ENCODE results near the gene FSD1L. TPM values are rescaled to one million over a fixed set of nuclear protein-coding genes. Genes with fewer than 3 reads are reported as not detected.
A peak's percentile ranks its signal among the peaks of the same experiment; 100 is the strongest.

FSD1L gene
- polyA plus RNA-seq, 3 donors, result 0.96 to 3.2 (median 1.5) TPM

DNA sequence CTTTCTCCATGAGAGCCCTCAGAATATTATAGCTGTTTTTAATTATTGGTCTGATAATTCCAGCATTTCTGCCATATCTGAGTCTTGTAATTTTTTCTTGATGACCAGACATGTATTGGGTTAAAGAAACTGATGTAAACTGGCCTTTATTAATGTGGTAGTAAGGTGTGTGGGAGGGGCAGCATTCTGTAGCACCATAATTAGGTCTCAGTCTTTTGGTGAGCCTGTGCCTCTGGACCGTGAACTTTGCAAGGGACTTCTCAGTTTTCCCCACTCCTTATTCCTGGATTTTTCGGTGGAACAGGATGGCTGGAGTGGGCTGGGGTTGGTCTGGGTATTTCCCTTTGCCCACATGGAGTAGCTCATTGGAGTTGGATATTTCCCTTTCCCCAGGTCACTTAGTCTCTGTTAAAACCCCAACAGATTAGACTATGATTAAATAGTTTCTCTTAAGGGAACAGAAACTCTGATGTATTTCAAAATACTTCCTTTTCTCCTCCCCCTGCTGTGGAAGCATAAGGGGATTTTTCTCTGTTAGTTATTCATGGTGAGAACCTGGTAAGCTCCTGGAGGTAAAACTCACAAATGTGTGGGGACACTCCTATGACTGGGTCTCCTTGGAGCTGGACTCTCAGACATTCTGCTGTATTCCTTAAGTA is 52.4 kb downstream of the FSD1L start:
- peak overlapping the region in 1 of 2 donors; percentile 79 for H3K4me3 Mint-ChIP-seq
- Histone ChIP-seq H3K9me3 (replicated peaks in 1 of 2; ENCODE audit: control insufficient read depth in 1 of 2, insufficient read depth in 1 of 2, low read length in 2 of 2) (no peaks in the 10 kb centered on the region), H3K36me3 (replicated peaks in 1 of 2; ENCODE audit: control insufficient read depth in 1 of 2, insufficient read depth in 2 of 2, low read length in 2 of 2) (no peaks in the 10 kb centered on the region), H3K4me1 (ENCODE audit: control insufficient read depth in 1 of 2, insufficient read depth in 2 of 2, low read length in 2 of 2) (peaks cover 38 to 47% of the 10 kb centered on the region in 2 donors), H3K27me3 (ENCODE audit: control insufficient read depth in 2 of 2, insufficient read depth in 2 of 2, low read length in 2 of 2) (no peaks in the 10 kb centered on the region), H2AFZ (ENCODE audit: insufficient read depth, low read depth, low read length, poor library complexity, severe bottlenecking) (peak overlapping the region; percentile 32), H4K20me1 (ENCODE audit: insufficient read depth, low read length) (no peaks in the 10 kb centered on the region), H3K4me2 (replicated peaks; ENCODE audit: extremely low read depth, low read length, poor library complexity, severe bottlenecking) (peak overlapping the region; percentile 55), H3K9ac (ENCODE audit: insufficient read depth, low read length, poor library complexity, severe bottlenecking) (no peak overlapping the region), H3K27ac (ENCODE audit: low read depth in 1 of 2, low read length in 2 of 2) (peak overlapping the region; percentile 58 to 85), H3K4me3 (replicated peaks in 1 of 3; ENCODE audit: low read depth in 2 of 3, low read length in 3 of 3) (peak overlapping the region in 1 of 3 experiments; percentile 45), H3K79me2 (ENCODE audit: insufficient read depth, low read length) (no peaks in the 10 kb centered on the region)
- H3K4me1 Mint-ChIP-seq, result peaks cover 54% of the 10 kb centered on the region
- intact Hi-C loops (cut with micrococcal nuclease), result no loop called here
- peak overlapping the region; percentile 87 to 96 (median 93) for H3K27ac Mint-ChIP-seq
- no CpG with 5 or more reads among the region's 2 CpGs for WGBS (ENCODE audit: insufficient coverage)
- peak; percentile 53 to 92 (median 83) for DNase-seq
- peaks cover 0 to 5% (median 2%) of the 10 kb centered on the region in 7 donors for H3K9me3 Mint-ChIP-seq
- peaks cover 0 to 1% (median 0%) of the 10 kb centered on the region in 3 donors for H3K27me3 Mint-ChIP-seq (ENCODE audit: low read depth in 3 of 3)
- TF ChIP-seq, protein P1, sequence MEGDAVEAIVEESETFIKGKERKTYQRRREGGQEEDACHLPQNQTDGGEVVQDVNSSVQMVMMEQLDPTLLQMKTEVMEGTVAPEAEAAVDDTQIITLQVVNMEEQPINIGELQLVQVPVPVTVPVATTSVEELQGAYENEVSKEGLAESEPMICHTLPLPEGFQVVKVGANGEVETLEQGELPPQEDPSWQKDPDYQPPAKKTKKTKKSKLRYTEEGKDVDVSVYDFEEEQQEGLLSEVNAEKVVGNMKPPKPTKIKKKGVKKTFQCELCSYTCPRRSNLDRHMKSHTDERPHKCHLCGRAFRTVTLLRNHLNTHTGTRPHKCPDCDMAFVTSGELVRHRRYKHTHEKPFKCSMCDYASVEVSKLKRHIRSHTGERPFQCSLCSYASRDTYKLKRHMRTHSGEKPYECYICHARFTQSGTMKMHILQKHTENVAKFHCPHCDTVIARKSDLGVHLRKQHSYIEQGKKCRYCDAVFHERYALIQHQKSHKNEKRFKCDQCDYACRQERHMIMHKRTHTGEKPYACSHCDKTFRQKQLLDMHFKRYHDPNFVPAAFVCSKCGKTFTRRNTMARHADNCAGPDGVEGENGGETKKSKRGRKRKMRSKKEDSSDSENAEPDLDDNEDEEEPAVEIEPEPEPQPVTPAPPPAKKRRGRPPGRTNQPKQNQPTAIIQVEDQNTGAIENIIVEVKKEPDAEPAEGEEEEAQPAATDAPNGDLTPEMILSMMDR (IDR thresholded peaks at IDR 0.05), result no peak
- H3K36me3 Mint-ChIP-seq, result peaks cover 2 to 8% of the 10 kb centered on the region in 2 donors

DNA sequence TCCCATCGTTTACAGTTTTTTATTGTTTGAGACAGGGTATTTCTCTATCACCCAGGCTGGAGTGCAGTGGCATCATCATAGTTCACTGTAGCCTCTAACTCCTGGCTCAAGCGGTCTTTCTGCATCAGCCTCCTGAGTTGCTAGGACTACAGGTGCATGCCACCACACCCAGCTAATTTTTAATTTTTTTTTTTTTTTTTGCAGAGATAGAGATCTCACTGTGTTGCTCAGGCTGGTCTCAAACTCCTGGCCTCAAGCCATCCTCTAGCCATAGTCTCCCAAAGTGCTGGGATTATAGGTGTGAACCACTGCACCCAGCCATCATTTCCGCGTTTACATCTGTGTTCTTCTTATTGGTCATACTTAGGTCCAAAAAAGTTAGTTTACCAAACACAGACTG is 53.6 kb downstream of the FSD1L start:
- H3K27ac ChIP-seq (ENCODE audit: low read depth in 1 of 2, low read length in 2 of 2), result no peak overlapping the region
- peaks cover 37 to 45% of the 10 kb centered on the region in 2 donors for H3K4me1 ChIP-seq (ENCODE audit: control insufficient read depth in 1 of 2, insufficient read depth in 2 of 2, low read length in 2 of 2)
- Mint-ChIP-seq H3K27ac (peak overlapping the region in 6 of 7 donors; percentile 0 to 87 (median 19)), H3K4me1 (peaks cover 49% of the 10 kb centered on the region), H3K27me3 (ENCODE audit: low read depth in 3 of 3) (no peaks in the 10 kb centered on the region), H3K36me3 (peaks cover 2 to 8% of the 10 kb centered on the region in 2 donors), H3K9me3 (no peaks in the 10 kb centered on the region), H3K4me3 (no peak overlapping the region)
- H3K9me3 ChIP-seq (replicated peaks in 1 of 2; ENCODE audit: control insufficient read depth in 1 of 2, insufficient read depth in 1 of 2, low read length in 2 of 2), result no peaks in the 10 kb centered on the region
- WGBS (ENCODE audit: insufficient coverage), result 100% methylated on average over 2 of the region's 4 CpGs
- no peaks in the 10 kb centered on the region for H3K79me2 ChIP-seq (ENCODE audit: insufficient read depth, low read length)
- no peaks in the 10 kb centered on the region for H3K27me3 ChIP-seq (ENCODE audit: control insufficient read depth in 2 of 2, insufficient read depth in 2 of 2, low read length in 2 of 2)
- H3K36me3 ChIP-seq (replicated peaks in 1 of 2; ENCODE audit: control insufficient read depth in 1 of 2, insufficient read depth in 2 of 2, low read length in 2 of 2), result no peaks in the 10 kb centered on the region
- intact Hi-C loops (cut with micrococcal nuclease), result no loop called here
- no peak overlapping the region for H2AFZ ChIP-seq (ENCODE audit: insufficient read depth, low read depth, low read length, poor library complexity, severe bottlenecking)
- DNase-seq, result no peak
- H3K9ac ChIP-seq (ENCODE audit: insufficient read depth, low read length, poor library complexity, severe bottlenecking), result no peak overlapping the region
- TF ChIP-seq, protein P1 (IDR thresholded peaks at IDR 0.05), result no peak
- no peak overlapping the region for H3K4me3 ChIP-seq (replicated peaks in 1 of 3; ENCODE audit: low read depth in 2 of 3, low read length in 3 of 3)
- H4K20me1 ChIP-seq (ENCODE audit: insufficient read depth, low read length), result no peaks in the 10 kb centered on the region
- H3K4me2 ChIP-seq (replicated peaks; ENCODE audit: extremely low read depth, low read length, poor library complexity, severe bottlenecking), result no peak overlapping the region
